Stimulated activated CD4-positive, alpha-beta T cell treated with anti-CD3 and anti-CD28 coated beads, Interleukin-4, amount 100 ng/mL, for 1 hour (primary cell): ENCODE data around the gene AMER2.
"Not testable (repeated sequence)": the region's sequence is repeated elsewhere in the genome, so short reads cannot be mapped to it uniquely, and the experiment has no call there.

Source experiments
- DNase-seq: peaks from one replicate; pipeline ENCODE4 v3.0.0-alpha.2; 2020

The AMER2 gene

DNA sequence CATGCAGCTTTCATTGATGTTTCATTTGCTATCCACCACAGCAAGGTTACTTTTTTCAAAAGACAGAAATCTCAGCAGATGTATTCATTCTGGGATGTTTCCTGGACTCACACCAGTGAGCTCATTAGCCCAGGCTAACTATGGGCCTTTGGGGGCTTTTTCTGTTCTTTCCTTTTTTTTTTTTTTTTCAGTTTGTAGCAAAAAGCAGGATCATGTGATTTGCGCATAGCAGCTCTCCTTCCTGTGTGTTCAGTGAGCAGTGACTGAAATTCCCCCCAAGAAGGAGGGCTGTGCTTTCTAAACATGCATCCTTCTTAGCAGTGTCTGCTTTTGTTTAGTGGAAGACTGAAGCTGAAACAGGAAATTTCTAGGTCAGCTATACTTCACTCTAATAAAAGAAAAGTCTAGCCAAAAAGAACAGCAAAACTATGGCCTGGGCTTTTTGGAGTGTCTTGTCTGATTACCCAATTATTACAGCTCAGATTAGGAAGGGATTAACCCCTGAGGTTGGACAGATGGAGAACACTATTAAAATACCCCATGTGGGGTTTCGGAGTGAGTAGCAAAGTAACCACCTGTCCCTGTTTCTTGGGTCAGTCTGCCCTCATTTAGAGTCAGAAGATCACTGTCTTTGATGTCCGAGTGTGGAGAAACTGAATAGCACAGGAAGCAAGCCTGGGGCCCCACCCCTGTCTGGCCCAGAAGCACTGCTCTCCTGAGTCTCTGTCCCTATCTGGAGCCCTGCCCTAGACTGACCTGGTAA is 8.9 kb upstream of the AMER2 start:
- no peak for DNase-seq

DNA sequence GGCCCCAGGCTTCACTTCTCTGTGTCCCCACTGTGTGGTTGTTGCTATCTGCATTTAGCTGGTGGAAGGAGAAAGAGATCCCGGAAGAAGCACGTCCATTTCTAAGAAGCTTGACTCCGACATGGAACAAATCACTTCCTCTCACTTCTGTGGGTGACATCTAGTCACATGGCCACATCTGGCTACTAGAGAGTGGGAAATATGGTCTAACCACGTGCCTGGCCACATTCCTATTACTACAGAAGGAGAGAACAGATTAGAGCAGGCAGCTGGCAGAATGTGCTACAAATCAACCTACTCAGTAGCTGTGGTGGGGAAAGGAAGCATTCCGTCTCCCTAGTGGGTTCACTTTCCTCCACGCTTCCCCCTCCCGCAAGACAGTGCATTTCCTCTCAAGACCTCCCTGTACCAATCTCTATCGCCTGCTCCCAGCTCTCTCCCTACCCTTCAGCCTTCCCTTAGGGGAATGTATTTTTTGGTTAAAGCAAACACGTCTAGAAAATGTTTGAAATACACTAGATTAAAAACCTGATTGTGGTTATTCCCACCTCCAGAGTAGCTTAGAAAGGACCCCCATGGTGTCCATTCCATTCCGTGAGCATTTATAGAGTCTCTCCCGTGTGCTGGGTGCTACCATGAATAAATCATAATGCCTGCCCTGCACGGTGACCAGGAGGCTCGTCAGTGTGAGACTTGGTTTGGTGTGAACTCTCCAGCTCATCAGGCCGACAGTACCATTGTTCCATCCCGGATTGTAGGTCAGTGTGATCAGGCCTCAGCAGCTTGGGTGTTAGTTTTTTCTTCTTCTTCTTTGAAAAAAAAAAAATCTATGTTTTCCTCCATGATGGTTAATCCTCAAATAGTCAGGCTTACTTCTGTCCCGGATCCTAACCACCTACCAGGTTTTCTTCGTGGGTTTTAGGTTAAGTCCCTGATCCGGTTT is 8.0 kb upstream of the AMER2 start:
- DNase-seq: no peak

DNA sequence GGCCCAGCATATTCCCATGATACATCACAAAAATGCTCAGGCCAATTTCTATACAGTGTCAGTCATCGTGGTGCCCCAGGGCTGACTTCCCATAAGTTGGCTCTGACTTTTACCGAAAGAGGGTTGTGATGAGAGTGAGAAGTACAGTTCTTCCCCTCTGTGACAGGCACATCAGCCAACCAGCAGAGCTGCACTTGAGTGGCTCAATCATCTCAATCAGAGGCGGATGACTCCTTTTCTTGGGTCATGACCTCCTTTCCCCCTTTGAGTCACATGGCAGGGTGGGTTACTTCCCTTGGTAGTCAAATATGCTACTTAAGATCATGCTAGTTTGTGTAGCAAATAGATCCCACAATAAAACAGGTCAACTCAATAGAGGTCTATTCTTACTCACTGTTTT is 6.9 kb upstream of the AMER2 start:
- DNase-seq: no peak

DNA sequence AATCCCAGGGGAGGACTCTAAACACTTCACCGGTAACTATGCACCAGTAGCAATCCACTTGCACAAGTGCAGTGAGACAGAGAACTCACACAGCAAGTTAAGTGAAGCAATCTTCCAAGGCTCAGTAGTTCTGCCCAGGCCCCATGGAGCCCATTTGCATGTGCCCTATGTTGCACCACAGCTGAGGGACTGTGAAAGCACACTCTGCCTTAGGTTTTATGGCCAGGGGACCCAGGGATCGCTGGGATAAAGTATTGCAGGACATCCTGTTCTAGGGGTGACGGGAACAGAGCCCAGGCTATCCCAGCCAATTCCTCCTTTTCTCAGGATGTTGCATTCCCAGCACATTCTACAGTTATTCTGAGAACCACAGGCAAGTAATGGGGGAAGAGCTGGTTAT is 6.0 kb upstream of the AMER2 start:
- DNase-seq: no peak

DNA sequence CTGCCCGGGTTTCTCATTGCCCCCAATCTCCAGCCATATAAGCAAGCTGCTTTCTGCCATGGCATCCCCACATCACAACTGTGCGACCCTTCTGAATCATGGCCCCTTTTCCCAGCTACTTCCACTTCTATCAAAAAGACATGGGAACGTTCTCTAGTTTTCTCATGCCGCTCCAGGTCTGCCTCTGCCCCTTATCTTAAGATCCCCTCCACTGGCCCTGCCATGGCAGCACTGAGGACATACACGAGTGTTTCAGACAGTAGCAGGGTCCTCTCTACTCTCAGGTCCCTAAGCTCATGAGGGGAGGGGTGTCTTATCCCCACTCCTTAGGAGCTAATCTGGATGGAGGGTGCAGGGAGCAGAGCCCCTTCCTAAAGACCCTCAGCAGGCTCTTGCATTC is 5.5 kb upstream of the AMER2 start:
- no peak for DNase-seq

DNA sequence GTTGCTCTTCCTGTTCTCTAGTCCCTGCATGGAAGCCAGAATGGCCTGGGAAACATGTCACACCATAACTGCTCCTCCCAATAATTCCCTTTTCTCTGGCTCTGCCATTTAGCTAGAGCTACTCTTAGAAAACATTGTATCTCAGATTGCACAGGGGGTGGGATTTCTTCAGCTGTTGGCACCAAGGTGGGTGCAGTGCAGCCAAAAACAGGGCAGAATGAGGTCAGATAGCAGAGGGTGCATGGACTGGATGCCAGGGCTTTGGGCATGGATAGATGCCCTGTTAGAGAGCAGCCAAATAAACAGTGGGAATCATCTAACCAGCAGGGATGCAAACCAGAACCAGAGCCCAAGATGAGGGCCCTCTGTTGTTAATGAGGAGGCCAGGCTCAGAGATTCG is 4.9 kb upstream of the AMER2 start:
- DNase-seq: no peak

DNA sequence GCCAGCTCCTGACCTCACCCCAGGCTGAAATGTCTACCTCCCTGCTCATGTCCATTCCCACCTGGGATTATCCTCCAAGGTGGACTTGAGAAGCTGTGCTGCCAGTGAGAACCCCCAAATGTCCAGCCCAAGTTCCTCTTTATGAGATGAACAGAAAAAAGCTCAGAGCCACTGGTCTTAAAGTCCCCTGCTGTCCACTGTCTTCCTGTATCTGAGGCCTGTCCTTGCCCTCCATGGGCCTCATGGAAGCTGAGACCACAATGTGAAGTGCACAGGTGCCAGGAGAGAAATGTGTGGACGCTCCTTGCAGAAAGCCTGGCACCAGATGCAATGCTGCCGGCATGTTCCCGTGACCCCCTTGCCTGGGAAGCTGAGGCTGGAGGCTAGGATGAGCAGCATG is 3.3 kb upstream of the AMER2 start:
- no peak for DNase-seq

DNA sequence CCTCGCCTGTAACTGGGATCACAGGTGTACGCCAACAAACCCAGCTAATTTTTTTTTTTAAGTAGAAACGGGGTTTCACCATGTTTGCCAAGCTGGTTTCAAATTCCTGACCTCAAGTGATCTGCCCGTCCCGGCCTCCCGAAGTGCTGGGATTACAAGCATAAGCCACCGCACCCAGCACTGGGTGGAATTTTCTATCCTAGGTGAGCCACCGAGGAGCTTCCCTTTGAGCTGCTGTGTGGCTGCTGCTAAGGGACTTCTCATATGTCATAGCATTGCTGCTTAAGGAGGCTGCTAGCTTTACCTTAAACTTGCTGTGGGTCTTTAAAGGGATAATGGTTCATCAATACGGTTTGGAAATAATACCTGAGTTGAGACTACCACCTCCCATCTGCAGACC is 2.9 kb upstream of the AMER2 start:
- DNase-seq: no peak

DNA sequence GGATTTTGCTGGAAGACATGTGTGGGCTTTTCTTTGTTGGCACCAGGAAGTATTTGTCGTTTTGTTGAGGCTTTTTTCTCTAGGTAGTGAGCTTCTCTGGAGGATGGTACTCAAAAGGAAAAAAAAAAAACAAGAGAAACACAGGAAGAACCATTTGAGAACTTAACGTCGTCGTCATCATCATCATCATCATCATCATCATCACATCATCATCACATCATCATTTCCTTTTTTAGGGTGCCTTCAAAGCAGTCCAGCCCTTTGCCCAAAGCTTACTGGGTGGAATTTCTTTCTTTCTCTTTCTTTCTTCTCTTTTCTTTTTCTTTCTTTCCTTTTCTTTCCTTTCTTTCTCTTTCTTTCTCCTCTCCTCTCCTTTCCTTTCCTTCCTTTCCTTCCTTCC is 2.2 kb upstream of the AMER2 start:
- no peak for DNase-seq

DNA sequence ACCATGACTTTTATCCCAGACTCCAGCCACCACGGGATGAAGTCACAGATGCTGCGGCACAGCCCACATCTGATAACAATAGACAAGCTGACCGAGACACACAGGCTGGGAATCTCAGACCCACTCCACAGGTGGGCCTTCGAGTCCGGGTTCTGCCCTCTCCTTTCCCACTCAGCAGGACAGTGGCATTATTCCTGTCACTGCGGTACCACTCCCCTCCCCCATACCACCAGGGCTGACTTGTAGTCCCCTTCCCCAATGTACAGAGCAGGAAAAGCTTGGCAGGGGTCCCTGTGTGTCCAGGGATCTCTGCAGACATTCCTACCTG is 179 bp upstream of the AMER2 start:
- DNase-seq: no peak

DNA sequence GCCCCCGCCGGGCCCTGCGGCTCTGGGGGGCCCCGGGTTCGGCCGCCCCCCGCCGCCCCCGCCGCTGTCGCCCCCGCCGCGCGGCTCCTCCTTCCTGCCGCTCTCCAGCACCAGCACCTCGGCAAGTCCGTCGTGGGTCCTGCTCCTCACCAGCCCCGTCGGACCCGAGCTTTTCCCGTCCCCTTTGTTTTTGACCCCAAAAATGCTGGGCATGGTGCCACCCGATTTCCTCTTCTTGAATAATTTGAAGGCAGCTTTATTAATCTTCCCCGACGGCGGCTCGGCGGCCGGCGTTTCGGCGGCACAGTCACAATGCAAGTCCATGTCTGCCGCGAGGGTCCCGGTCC is 945 bp downstream of the AMER2 start:
- no peak for DNase-seq

DNA sequence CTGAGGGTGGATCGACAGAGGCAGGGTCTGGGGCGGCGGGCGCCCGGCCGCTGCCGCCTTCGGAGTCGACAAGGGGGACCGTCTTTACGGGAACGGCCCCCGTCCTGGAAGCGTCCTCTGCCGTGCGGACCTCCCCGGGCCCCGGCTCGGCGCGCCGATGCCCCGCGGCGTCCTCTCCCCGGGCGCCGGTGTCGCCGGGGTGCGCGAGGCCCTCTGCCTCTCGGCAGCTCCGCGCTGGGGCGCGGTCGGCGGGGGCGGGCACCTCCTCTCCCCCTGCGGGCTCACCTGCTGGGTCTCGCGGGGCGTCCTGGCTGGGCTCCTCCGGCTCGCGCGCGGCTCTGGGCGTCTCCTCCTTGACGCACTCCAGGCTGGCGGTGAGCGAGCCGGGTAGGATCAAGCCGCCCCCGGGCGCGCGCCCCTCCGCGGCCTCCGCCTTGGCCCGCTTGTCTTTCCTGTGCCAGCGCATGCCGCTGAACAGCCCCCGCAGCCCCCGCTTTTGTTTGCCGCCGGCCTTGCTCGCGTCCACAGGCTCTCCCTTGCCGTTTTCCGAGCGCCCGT is 1.5 kb downstream of the AMER2 start:
- DNase-seq: peak; percentile 11

DNA sequence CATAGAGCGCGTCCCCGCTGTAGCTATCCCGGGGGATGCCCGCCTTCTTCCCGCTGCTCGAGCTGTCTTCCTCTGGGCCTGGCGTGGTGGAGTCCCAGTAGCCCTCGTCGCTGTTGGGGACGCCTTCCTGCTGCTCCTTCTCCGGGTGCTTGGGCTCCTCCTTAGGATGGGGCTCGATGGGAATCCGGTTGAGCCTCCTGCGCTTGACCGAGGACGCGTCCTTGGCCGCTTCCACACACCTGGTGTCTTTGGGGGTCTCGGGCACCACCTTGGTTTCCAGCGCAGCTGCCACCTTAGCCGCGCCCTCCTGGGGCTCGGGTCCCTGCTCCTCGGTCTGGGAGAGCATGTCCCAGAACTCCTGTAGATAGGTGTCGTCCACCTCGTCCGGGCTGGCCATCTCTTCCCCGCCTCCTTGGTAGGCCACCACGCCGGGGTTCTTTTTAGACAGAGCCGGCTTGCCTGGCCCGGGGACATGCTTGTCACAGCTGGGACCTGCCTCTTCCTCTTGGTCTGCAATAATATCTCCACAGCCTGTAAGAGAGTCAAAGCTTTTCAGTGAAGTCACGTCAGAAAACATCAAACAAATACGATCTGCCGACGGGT is 2.0 kb downstream of the AMER2 start:
- DNase-seq: no peak

DNA sequence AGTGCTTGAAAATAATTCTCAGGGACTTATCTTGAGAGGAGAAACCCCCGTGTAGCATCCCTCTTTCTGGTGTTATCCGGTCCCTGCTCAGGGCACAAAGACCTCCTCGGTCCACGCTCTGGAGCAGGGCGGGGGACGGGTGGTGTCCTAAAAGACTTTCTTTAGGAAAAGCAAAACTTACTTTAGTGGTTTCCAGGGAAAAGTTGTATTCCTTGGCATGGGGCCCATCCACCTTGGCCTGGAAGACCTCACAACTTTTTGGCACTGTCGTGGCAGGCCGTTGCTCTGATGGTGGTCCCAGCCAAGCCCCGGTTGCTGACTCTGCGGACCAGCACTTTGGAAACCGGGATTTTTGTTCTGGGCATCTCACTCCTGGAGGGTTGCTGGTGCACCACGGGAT is 2.7 kb downstream of the AMER2 start:
- DNase-seq: no peak

DNA sequence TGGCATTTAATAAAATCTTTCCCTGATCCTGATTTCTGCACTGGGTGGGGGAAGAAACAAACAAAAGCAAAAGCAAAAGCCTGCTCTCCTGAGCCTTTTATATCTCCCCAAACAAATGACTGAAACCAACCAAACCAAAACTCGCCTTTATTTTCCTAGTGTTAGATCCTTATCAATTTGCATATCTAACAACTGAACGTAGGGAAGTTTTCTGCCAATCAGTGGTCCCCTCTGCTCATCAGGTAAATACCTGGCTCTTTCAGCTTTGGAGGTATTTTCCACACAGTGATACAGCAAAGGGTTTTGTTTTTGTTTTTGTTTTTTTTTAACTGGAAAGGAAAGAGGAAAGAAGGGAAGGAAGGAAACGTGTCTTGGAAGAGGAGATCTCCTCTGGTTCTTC is 3.3 kb downstream of the AMER2 start:
- DNase-seq: no peak

DNA sequence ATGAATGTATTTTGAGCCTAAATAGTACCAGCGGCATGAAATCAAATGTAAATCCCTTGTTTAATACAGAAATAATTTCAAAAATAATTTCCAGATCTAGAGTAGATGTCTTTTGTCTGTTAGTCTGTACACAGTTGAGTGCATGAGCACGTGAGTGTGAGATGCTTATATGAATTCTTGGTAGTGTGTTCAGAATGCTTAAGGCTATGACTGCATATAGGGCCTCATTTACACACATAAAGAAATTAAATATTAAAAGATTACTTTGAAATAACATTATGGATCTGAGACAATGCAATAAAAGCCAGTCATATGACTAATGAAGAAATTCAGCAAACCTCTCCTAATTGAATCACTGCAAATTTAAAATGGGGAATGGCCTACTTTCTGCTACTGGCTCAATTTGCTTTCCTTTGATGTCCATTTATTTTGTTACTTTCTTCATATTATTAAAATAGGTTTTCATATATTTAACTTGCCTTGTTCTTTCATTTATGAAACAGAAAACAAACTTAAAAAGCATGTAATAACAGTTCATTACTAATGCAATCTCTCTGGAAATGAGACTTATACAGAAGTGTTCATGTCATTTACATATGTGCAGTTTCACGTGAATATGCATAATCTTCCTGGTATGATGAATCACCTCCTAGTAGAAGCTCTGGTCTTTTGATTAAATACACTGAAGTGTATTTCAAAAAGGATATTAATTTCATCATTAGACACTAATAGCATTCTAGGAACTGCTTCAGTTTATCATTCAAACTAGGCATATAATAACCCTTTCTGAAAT is 4.5 kb downstream of the AMER2 start:
- no peak for DNase-seq

DNA sequence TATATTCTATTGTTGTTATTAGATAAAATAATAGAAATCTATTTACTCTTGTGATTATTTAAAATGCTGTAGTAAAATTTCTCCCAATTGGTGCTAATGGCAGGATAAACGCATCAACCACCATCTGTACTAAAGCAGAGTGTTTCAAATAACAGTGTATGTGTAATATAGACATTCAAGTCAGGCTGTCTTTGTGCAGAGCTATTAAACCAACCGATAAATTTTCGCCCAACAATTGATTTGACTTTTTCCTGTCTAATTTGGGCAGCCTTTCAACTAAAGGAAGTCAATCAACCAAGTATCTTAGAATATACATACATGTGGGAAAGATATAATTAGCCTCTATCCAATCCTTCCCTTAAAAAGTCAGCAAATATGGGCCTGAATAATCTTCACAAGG is 5.8 kb downstream of the AMER2 start:
- no peak for DNase-seq

DNA sequence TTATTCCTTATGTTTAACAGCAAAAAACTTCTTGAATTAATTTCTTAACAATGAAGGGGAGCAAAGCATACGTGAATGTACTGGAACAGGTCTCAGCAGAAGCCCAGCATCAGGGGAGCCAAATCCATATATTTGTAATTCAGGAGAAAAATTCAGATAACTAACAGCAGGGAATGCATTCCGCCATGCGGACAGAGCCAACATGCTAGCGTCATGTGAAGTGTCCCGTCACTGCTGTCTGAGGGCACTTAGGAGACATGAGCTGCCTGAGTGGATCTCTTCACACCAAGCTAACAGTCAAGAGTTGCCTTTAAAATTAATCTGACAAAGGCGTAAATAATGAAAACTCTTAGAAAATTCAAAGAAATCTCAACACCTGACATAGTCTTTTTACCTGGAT is 6.4 kb downstream of the AMER2 start:
- DNase-seq: no peak

DNA sequence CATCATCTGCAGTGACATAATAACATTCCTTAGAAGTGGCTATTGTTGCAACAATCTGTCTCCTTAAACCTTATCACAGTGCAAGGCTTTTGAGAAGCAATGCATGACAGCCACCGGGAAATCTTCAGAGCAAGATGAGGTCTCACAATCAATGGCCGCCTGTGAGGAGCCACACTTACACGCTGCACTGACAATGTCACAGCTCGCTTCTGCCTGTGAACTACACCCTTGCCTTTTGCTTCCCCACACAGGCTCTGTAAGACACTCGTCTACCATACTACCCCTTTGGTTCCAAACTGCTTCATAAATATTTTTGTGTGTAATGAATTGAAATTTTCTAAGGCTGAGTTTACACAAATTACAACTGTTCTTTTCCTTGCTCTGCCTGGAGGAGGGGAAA is 6.9 kb downstream of the AMER2 start:
- DNase-seq: not testable (repeated sequence)

DNA sequence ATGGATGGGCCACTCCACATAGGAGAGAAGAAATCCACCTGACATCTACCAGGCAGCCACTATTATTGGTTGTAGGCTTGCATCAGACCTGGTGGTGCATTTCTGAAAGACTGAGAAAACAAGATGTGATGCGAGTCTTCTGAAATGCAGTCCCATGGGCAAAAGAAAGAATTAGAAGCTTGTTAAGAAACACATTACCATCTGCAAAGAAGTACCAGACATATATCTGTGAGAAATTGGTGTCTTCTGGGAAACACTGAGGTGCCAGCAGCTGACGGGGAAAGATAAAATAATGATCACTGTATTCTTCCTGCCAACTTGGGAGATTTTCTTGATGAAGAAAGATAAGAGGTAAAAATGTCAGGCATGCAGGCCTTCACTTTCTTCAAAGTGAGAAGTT is 14.4 kb downstream of the AMER2 start:
- DNase-seq: no peak

DNA sequence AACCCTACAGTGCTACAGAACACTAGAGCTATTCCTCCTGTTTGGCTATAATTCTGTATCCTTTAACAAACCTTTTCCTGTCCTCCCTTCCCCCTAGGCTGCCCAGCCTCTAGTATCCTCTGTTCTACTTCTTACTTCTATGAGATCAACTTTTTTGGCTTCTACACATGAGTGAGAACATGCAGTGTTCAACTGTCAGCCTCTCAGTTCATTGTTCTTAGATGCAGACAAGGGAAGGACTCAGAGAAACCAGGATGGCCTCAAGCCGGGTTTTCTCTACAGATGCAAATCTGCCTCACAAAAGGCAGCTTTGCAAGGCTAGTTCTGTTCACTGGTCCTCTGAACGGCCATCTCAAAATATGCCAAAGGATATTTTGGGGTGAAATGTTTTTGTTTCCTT is 18.4 kb downstream of the AMER2 start:
- DNase-seq: no peak

DNA sequence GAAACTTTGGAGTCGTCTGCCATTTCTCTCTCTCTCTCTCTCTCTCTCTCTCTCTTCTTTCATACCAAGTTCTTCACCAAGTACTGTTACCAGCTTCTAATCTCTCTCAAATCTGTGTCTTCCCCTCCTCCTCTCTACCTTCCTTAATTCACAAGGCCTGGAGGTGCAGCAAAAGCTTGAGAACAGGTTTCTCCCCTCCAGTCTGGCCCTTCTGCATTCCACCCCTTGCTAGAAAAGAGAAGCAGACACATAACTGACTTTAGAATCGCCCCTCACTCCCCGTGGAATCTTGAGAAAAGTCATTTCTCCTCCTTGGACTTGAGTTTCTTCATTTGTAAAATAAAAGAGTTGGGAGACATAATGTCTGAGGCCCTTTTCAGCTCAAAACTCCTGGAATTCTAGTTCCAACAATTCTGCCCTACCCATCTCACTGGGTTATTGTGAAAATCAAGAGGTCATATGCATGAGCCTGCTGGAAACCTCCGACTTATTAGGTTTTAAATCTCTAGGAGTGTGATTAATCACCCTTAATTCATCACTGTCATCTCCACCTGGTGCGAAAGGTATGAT is 20.4 kb downstream of the AMER2 start:
- DNase-seq: no peak

DNA sequence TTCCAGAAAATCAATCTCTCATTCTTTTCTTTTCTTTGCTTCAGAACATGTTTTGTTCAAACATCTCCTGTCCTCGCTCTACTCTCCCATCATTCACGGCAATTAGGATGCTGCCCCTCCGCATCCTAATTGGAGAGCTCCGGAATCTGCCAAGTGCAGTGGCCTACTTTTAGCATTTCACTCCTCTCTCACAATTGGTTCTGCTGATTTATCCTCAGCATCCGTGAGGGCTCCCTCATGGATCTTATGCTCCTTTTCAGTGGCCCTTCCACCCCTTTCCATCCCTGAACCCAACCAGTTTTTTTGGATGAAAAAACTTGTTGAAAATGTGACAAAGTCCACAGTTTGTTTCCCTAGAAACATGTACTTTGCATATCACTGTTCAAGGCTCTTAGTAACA is 22.4 kb downstream of the AMER2 start:
- DNase-seq: no peak
